ENCODE results near the gene DNAJB5.

Gene DNAJB5

GRCh38 chr9:34993502-34994259, 4.1 kb downstream of the DNAJB5 start:
- H3K27me3 ChIP-seq (ENCODE audit: insufficient read depth, low read depth), result no peaks in the 10 kb centered on the region
- H4K20me1 ChIP-seq (ENCODE audit: insufficient read depth), result no peaks in the 10 kb centered on the region
- H2AFZ ChIP-seq (ENCODE audit: low read depth), result no peak overlapping the region
- H3K36me3 ChIP-seq (ENCODE audit: insufficient read depth), result no peaks in the 10 kb centered on the region
- no peak overlapping the region for H3K27ac ChIP-seq
- no peaks in the 10 kb centered on the region for H3K79me2 ChIP-seq (ENCODE audit: insufficient read depth, low read depth)
- H3K4me3 ChIP-seq (IDR thresholded peaks at IDR 0.05; ENCODE audit: insufficient read depth, low read depth, low read length), result no peak overlapping the region
- no peaks in the 10 kb centered on the region for H3K4me1 ChIP-seq (ENCODE audit: low read depth, poor library complexity, severe bottlenecking)
- no peak overlapping the region for H3K9ac ChIP-seq
- TF ChIP-seq CTCF (conservative IDR thresholded peaks at IDR 0.05; ENCODE audit: low read depth, low read length), result no peak
- no peak overlapping the region for H3K4me2 ChIP-seq

GRCh38 chr9:34994260-34994899, 4.8 kb downstream of the DNAJB5 start:
- no peaks in the 10 kb centered on the region for H3K4me1 ChIP-seq (ENCODE audit: low read depth, poor library complexity, severe bottlenecking)
- H3K9ac ChIP-seq, result no peak overlapping the region
- H2AFZ ChIP-seq (ENCODE audit: low read depth), result no peak overlapping the region
- H3K4me3 ChIP-seq (IDR thresholded peaks at IDR 0.05; ENCODE audit: insufficient read depth, low read depth, low read length), result no peak overlapping the region
- no peaks in the 10 kb centered on the region for H3K27me3 ChIP-seq (ENCODE audit: insufficient read depth, low read depth)
- H3K4me2 ChIP-seq, result no peak overlapping the region
- no peak overlapping the region for H3K27ac ChIP-seq
- H3K36me3 ChIP-seq (ENCODE audit: insufficient read depth), result no peaks in the 10 kb centered on the region
- TF ChIP-seq CTCF (conservative IDR thresholded peaks at IDR 0.05; ENCODE audit: low read depth, low read length), result peak; percentile 81
- H4K20me1 ChIP-seq (ENCODE audit: insufficient read depth), result no peaks in the 10 kb centered on the region
- H3K79me2 ChIP-seq (ENCODE audit: insufficient read depth, low read depth), result no peaks in the 10 kb centered on the region

- Histone ChIP-seq H4K20me1 (ENCODE audit: insufficient read depth) (no peaks in the 10 kb centered on the region), H2AFZ (ENCODE audit: low read depth) (no peak overlapping the region), H3K27me3 (ENCODE audit: insufficient read depth, low read depth) (no peaks in the 10 kb centered on the region), H3K79me2 (ENCODE audit: insufficient read depth, low read depth) (no peaks in the 10 kb centered on the region), H3K9ac (no peak overlapping the region), H3K4me3 (IDR thresholded peaks at IDR 0.05; ENCODE audit: insufficient read depth, low read depth, low read length) (no peak overlapping the region), H3K36me3 (ENCODE audit: insufficient read depth) (no peaks in the 10 kb centered on the region), H3K4me2 (no peak overlapping the region), H3K4me1 (ENCODE audit: low read depth, poor library complexity, severe bottlenecking) (no peaks in the 10 kb centered on the region), H3K27ac (no peak overlapping the region)
- TF ChIP-seq CTCF (conservative IDR thresholded peaks at IDR 0.05; ENCODE audit: low read depth, low read length), result no peak
Observed at GRCh38 chr9:34994900-34995669, 5.5 kb downstream of the DNAJB5 start.

GRCh38 chr9:34995670-34996060, 6.1 kb downstream of the DNAJB5 start:
- H3K36me3 ChIP-seq (ENCODE audit: insufficient read depth), result no peaks in the 10 kb centered on the region
- H2AFZ ChIP-seq (ENCODE audit: low read depth), result no peak overlapping the region
- no peak overlapping the region for H3K4me2 ChIP-seq
- no peaks in the 10 kb centered on the region for H4K20me1 ChIP-seq (ENCODE audit: insufficient read depth)
- H3K4me1 ChIP-seq (ENCODE audit: low read depth, poor library complexity, severe bottlenecking), result no peaks in the 10 kb centered on the region
- H3K4me3 ChIP-seq (IDR thresholded peaks at IDR 0.05; ENCODE audit: insufficient read depth, low read depth, low read length), result no peak overlapping the region
- no peak for TF ChIP-seq CTCF (conservative IDR thresholded peaks at IDR 0.05; ENCODE audit: low read depth, low read length)
- no peak overlapping the region for H3K9ac ChIP-seq
- H3K79me2 ChIP-seq (ENCODE audit: insufficient read depth, low read depth), result no peaks in the 10 kb centered on the region
- H3K27me3 ChIP-seq (ENCODE audit: insufficient read depth, low read depth), result no peaks in the 10 kb centered on the region
- no peak overlapping the region for H3K27ac ChIP-seq
